NCI-H2171 (cell line): Measurements from ENCODE around the gene PELI1.

Source experiments
- DNase-seq: peaks from one replicate; lab custom pipeline; 2025; lab: John Stamatoyannopoulos, UW

Gene PELI1, protein sequence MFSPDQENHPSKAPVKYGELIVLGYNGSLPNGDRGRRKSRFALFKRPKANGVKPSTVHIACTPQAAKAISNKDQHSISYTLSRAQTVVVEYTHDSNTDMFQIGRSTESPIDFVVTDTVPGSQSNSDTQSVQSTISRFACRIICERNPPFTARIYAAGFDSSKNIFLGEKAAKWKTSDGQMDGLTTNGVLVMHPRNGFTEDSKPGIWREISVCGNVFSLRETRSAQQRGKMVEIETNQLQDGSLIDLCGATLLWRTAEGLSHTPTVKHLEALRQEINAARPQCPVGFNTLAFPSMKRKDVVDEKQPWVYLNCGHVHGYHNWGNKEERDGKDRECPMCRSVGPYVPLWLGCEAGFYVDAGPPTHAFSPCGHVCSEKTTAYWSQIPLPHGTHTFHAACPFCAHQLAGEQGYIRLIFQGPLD

DNA sequence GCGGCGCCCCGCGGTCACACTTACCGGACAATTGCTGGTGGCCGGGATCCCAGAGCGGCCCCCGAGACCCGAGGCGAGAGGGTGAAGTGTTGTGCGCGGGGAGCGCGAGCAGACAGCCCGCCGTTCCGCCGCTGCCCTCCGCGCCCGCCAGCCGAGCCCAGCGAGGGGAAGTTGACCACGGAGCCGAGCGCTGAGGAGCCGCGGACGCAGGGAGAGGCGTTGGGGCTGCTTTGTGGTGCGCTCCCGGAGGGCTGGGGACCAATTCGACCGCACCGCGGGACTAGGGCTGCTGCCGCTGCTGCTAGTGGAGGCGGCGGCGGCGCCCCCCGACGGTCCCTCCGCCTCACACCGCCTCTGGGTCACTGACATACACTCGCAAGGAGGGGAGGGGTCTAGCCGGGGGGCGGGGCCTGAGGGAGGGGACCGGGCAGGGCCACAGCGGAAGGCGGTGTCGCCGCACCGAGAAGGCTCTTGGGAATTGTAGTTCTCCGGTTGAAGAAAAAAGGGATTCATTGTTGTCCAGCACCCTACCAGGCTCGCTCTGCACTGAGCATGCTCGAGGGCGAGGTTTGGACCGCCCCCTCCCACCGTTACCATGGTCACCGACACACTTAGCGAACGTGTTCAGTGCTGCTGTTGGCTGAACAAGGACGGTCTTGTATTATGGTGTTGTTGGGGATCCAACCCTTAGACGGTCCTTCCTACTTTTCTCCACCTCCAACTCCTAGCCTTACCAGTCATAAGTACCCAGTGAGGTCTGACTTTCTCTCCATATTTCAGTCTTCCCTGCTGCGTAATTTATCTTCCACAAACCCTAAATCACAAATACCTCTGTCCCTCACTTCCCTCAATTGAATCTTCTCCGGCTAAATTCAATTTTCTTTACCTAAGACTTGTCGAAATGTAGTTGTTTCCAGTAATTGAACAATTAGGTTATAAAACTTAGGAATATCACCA lies at the start of gene PELI1:
TSS of gene PELI1 (minus strand) at position 364 of the 957 bp plus-strand sequence. CDS start 36,110 bp downstream, outside the sequence.
- DNase-seq: peak; percentile 95

DNA sequence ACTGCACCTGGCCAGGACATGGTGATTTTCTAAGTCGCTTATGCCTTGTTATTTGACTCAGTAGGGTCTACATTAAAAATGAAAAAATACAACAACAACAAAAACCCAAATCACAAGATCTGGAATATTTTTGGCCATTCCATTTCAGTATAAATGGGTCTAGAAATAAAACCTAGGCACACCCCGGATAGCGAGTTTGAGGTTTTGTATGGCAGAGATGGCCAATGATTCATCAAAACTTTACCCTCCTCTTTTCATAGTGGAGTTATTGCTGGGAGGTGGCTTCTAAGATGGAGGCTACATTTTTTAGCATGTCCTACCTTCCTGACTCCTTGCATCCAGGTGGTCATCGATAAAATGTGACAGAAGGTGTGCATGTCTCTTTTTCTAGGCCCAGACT lies 49.3 kb upstream of the PELI1 start:
- DNase-seq: no peak

DNA sequence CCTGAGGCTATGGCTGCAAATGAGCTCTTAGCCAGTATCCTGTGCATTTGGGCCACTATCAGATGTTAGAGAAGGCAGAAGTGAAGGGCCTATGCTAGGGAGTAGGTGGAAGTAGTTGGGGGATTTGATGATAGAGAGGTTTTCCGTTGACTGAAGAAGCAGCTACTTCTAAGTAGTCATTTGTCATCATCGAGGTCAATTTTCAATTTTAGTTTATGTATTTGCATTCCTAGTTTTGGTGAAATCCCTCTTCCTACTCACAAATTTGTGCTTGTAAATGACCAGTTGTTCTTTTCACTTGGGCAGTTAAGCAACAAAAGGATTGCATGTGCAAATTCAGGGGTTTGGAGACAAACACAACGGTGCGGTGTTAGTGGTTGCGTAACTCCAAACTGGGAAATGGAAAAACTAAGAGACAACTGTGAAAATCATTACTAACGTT lies 48.5 kb upstream of the PELI1 start:
- no peak for DNase-seq

DNA sequence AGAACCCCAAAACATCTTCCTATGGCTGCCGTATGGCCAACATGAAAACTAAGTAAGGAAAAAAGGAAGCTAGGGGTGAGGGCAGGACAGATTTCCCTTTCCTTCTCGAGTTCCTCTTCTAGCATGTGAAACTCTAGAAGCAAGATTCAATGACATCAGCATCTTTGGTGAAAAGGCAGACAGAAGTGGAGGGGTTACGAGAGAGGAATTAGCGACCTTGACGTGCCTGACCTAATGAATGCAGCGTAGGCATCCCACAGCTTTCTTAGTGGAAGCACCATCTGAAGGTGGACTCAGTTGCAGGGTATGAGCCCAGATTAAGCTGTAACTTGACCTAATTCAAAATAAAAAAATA lies 47.9 kb upstream of the PELI1 start:
- DNase-seq: no peak

DNA sequence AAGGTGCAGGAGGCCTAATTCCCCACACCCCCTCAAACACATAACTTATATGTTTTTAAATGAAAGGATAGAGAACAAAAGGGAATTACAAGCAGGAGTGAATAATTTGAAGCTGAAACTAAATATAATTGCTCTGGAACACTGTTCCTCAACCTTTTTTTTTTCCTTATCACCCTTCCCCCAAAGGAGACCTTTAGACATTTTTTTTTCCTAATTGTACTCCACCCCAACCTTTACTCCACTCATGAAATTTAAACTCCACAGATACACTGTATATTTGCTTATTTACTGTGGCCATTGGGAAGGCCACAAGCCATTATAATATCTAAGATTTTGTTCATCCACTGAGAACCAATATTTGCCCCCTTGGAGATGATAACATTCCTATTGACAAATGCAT lies 45.4 kb upstream of the PELI1 start:
- DNase-seq: no peak

DNA sequence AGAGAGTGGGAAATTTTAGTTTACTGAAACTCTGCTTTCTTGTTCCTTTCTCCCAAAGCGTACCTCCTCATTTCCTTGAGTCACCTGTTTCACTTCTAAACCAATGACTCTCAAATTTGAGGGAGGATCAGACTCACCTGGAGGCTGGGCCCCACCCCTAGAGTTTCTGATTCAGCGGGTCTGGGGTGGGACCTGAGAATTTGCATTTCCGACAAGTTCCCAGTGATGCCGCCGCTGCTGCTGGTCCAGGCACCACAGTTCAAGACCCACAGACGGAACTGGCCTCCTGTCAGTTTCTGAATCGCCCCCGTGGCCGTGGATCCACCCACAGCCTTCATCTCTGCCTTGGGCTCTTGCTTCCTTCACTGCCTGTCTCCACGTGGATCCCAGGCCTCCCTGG lies 44.9 kb upstream of the PELI1 start:
- DNase-seq: no peak

DNA sequence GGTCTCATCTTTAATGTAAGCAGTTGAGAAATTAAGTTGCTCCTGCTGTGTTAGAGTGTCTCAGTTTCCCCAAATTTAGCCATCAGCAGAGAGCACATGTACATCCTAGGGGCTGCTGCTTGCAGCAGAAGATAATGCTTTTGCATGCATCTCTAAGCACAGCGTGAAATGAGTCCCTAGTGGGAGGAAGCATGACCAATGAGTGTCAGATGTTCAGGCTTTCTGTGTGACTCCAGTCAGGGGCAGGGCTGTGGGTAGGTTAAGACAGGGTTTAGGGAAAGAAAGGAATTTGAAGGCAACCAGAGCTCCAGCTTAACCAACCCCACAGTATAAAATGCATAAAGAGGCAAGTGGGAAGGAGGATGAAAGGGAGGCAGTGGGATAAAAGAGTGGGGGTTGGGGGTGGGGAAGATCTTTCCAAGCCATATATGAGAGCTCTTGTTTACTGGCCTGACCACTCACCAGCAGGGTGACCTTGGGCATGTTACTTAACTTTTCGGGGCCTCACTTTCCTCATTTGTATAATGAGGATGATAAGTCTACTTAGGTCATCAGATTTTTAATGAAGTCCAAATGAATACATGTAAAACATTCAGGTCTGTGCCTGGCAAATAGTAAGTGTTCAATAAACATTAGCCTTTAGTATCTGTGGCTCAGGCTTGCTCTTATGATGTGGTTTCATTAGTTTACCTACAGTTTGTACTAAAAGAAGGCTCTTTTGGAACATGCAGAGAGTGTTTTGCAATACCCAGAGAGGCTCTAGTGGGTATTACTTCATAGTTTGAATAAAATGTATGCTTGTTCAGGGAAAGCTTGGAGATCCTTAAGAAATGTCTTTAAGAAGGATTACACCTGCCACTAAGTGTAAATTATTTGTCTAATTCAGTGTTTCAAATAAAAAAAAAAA lies 42.7 kb upstream of the PELI1 start:
- DNase-seq: no peak

DNA sequence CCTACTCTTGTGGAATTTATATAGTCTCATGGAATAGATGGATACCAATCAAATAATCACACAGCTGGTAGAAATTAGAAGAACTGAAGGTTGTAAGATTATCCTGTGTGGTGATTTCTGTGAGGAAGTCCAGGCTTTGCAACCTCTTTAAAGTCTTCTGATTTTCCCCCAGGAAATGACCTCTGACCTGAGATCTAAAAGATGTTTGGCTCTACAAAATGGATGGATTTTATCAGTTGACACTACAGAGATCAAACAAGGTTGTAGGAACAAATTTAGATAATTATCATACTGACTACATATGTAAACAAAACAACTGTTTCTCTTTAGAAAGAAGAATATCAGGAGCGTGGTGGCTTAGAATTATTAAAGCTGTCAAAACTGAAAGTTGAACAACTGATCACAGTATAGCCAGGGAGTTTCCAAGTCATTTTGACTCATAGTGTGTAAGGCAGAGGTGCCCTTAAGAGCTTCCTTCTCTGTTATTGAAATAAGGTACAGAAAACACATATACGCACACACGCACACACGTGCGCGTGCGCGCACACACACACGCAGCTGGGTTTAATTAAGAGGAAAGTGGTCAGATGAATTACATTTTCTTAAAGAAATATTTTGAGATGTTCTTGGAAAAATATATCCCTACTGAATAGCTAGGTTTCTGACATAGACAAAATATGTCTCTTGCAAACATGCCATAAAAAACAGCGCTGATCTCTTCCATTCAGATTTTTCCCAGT lies 35.5 kb upstream of the PELI1 start:
- no peak for DNase-seq

DNA sequence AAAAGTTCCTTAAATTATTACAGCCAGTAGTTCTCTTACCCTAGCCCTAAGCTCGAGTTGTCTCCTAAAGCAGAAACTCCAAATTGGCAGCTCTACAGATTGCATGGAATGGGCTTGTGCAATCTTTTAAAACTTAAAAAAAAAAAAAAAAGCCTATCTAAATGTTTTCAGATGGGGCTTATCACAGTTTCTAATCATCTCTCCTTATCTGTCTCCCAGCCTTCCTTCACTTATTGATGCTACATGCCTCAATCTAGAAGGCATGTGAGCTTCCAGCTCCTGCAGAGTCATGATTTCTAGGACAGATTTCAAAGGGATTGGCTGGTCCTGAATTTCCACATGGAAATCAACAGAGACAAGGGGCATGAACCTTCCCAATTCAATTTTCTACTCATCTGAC lies 33.1 kb upstream of the PELI1 start:
- no peak for DNase-seq

DNA sequence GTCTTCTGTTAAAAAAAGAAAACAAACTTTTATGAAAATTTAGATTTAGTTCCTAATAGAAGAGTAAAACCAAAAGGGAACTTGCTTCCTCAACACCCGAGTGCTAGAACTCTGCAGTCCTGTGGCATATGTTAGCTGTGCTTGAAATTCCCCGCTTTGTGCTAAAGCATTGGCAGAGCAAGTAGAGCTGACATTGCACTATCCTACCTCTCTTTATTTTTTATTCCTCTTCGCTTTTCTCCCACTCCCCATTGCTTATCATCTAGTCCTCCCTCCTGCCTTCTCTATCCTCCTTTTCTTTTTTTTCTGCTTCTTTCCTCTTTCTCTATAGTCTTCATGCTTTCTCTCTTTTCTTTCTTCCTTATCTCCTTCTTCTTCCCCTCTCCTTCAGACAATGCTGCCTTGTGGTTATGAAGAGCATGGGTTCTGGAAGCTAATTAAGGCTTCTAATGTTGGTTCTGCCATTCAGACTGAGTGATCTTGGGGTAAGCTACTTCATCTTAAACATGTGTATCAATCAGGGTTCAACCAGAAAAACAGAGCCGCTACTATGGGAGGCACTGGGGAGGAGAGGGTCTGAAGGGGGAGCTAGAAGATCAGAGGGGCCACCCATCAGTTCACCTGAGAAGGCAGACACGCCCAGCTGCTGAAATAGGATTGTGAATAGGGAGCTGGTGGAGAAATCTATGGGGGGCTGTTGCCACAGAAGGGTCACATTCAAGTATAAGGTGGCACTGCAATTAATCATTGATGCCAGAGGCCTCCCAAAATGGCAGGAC lies 31.4 kb upstream of the PELI1 start:
- DNase-seq: no peak

DNA sequence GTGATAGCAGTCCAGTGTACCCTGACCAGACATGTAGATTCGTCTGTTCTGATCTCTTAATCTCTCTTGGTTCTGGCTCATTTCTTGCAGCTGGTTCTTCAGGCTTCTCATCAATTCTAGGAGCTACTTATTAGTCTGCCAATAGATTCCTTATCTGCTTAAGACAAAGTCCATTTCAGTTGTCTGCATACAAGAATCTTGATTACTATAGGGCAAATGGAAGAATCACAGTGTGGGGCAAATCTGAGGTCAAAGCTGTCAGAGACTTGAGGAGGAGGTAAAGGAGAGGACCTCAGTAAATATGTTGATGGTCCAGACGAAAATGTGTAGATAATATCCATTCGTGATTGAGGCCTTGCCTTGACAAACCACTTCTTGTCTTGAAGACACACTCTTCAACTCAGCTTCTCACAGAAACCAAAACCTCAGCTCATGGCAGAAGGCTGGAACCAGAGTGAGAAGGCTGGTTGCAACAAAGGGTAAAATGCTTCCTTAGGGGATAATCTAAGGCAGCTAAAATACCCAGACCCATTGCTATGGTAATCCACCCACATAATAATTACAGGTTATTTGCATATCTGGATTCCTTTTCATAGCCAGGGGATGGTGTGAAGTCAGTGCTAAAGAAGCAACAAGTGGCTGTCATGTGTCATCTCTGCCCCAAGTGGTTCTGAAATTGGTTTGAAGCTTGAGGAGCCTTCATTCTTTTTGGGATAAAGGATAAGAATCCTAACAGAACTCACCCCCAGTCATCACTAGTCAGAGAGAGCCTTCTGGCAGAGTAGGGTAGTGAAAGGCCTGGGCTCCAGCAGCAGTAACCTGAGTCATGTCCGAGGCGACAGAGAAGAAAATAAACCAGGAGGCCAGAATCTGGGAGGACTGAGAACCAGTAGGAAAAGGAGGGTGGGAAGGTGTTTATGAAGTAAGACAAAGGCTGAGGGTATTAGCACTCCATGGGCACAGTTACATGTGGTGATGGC lies 29.2 kb upstream of the PELI1 start:
- no peak for DNase-seq

DNA sequence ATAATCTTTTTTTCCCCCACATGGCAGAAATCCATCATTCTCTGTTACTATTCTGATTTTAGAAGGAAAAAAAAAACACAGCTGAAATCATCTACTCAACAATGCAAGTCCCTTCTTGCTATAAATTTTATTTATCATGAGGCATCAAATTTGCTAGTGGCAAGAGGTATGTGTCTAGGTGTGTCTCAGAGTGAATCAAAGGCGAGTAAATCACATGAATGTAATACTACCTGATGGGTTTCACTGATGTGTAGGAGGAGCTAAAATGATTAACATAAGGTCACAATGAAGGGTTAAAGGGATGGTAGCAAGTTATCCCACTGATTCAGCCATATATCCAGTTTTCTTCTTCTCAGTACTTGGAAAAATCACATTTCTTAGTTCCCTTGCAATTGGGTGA lies 24.5 kb upstream of the PELI1 start:
- DNase-seq: no peak

DNA sequence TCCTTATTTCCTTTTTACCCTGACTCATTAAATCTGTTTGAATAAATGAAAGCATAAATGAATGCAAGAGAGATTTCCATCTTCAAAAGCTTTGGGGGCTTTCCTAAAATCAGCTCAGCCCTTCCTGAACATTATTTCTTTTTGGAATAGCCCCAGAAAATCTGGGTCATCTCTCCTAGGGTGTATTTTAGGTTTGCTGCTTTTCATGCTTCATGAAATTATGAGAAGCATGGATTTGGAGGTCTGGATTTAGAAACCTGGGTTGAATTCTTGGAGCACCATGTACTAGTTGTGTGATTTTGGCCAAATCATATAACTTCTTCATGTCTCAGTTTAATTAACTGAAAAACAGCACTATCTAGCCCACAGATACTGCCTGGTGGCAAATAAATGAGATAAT lies 24.0 kb upstream of the PELI1 start:
- no peak for DNase-seq

DNA sequence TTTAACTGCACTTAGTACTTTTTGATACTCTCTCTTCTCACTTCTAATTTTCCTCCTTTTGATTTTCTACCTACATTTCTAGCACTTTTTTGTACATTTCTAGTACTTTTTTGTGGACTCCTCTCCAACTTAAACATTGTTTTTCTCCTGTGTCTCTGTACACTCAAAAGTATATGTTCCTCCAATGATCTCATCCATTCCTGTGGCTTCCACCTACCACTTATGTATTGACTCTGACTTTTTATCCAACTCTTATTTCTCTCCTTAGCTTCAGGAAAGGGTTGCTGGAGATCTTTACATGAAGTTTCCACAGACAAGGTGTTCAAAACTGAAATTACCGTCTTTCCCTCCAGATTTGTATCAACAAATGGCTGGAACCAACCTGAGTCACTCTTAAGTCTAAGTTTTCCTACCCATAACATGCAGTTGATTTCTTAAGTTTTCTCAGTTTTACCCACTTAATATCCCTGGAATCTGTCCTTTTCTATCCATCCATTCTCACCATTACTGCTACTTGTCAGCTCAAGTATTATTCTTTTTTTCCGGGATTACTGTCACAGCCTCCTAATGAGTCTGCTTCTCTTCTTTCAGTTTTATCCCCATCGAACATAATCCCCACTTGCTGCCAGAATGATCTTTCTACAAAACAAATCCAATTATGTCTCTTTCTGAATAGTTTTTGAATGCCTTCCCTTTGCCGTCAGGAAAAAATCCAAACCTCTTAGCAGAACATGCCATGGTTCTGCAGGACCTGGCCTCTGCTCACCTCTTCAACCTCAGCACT lies 22.6 kb upstream of the PELI1 start:
- DNase-seq: no peak

DNA sequence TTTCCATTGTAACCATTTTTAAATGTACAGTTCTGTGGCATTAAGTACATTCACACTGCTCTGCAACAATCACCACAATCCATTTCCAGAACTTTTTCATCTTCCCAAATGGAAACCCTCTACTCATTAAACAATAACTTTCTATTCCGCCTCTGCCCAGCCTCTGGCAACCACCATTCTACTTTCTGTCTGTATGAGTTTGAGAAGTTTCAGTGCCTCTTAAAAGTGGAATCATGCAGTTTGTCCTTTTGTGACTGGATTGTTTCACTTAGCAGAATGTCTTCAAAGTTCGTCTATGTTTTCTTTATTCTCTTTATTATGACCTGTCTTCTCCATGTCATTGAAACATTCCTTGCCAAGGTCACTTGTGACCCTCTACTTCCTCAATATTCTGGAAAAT lies 22.0 kb upstream of the PELI1 start:
- DNase-seq: no peak

DNA sequence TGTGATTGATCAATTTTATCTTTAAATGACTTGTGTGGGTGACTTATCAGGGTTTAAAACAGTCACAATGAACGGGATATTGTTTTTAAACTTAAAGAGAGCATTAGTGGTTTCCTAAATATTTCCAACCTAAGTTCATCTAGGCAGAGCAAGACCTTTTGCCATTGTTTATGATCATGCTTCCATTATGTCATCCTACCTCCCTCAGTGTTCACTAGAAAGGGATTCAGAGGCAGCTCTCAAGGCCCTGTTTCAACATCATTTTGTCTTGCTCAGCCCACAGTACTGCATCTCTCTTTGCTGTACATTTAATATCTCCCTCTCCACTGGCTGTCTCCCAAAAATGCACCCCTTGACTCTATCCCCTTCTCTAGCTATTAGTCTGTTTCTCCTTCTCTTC lies 21.5 kb upstream of the PELI1 start:
- no peak for DNase-seq

DNA sequence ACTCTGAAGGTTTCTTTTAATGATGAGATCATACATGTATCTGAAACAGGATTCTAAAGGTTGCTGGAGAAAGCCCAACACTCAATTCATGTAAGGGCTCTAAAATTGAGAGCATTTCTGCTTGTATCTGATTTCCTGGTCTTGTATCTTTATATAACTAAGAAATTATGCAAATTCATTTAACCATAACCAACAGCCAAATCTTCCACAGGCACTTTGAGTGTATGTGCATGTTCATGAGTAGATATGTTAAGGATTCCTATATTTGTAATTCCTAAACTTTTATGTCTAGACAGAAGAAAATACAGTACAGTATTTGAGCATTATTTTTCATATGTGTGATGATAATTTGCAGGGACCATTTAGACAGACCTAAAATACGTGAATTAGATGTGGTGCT lies 20.4 kb upstream of the PELI1 start:
- no peak for DNase-seq

DNA sequence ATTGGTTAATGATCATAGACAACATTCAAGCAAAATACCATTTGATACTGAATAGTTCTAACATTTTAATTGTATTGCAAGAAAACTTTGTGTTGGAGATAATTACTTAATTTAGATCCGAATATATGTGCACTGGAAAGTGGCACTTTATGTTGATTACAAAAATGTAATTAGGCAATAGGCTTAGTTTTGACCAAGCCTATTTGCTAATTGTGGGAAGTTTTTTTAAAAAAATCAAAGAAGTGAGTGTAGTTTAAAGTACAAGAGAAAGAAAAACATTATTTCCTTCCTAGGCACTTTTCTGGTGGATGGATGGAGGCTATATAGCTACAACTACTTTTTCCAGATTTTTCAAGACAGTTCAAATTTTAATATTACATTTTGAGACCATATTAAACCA lies 18.3 kb upstream of the PELI1 start:
- no peak for DNase-seq

DNA sequence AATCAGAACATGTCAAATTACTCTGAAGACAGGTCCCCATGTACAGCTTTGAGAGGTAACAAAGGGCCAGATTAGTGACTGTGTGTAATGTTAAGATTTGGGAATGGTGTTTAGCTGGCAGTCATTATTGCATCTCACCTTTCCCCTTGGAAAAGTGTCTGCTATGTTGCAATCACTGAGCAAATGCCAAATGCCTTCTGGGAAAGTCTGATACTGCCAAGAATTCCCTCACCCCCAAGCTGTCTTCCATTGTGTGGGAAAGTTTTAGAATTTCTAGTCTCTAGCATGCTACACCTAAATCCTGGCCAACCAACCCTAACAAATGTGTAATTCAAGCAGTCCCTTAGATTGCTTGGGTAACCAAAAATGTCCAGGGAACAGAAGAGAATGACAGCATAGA lies 13.6 kb upstream of the PELI1 start:
- DNase-seq: no peak
